D341Med (cell line): Measurements from ENCODE around the gene DNAJC16.
"Not testable (repeated sequence)": the region's sequence is repeated elsewhere in the genome, so short reads cannot be mapped to it uniquely, and the experiment has no call there.

Experiments used
- DNase-seq: peaks from one replicate; pipeline ENCODE4 v3.0.0; 2012; ENCODE audit warnings: low spot score

The DNAJC16 gene

DNA sequence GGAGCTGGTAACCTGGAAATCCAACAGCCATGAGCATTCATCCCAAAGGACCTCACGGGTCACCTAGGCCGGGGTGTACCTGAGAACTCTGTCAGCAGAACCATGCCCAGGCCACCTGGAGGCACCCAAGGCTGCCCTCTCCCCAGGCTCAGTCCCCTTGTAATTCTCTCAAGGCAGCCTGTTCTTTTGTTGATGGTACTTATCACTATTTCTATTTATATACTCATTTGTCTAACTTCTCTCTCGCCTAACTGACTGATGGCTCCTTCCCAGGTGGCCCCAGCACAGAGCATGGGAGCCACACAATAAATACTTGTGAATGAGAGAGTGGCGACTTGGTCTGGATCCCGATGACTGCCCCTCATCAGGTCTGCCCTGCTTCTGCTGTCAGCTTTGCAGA lies 19.4 kb upstream of the DNAJC16 start:
- no peak for DNase-seq

DNA sequence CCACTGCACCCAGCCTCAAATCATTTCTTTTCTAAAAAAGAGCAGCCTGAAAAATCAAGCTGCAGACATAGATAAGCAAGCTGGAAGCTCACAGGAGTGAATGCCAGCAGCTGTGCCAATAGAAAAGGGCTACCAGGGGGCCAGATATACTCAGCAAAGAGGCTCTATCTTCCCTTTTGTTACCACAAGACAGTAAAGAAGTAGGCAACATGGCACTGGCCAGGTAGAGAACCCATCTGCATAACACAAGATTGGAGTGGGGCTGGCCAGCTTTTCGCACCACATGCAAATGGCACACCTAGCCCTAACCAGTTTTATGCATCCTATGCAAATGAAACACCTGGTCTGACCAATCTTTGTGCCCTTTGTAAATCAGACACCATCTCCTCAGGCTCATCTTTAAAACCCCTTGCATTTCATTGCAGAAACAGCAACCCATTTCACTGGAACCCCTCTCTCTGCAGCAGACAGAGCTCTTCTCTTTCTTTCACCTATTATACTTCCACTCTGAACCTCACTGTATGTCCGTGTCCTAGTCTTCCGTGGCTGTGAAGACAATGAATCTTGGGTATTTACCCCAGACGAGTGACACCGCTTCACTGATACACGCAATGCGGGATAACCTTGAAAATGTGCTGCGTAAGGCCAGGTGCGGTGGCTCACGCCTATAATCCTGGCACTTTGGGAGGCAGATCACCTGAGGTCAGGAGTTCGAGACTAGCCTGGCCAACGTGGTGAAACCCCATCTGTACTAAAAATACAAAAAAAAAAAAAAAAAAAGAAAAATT lies 17.8 kb upstream of the DNAJC16 start:
- DNase-seq = no peak

DNA sequence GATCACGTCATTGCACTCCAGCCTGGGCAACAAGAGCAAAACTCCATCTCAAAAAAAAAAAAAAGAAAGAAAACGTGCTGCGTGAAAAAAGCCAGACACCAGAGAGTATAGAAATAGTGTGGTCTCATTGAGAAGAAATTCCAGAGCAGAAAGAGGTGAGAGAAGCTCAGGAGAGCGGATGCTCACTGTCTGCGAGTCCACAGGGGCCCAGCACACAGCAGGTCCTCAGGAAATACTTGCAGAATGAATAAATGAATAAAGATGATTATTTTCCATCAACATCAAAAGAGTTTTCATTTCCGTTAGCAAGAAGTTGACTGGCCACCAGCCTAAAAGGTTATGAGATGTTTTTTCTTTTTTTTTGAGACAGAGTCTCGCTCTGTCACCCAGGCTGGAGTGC lies 17.1 kb upstream of the DNAJC16 start:
- no peak for DNase-seq

DNA sequence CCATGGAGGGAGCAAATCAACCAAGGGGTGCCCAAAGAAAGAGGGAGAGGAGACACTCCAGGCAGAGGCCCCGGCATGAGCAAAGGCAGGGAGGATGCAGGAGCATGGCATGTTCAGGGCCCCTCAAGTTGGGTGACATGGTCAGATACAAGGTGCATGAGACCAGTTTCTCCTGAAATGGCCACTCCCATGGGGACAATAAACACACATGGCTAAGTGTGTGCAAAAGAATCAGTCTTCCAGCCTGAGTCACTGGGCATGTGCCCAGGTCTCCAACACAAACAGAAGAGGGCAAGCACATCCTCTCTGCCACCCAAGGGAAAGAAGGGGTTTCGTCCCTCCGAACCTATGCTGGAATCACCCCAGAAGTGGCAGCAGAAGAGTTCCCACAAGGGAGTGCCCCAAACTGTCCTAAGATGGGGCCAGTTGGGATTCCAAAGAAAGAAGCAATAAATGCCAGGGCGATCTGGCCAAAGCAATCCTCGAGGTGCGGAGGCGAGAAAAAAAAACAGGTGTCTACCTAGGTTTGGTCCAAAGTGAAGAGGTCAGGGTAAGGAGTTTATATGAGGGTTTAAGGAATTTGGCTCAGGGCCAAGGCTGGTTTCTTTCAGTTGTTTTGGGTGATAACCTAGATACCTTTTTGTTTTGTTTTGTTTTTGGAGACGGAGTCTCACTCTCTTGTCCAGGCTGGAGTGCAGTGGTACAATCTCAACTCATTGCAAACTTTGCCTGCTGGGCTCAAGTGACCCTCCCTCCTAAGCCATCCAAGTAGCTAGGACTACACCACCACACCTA lies 15.8 kb upstream of the DNAJC16 start:
- DNase-seq = no peak

DNA sequence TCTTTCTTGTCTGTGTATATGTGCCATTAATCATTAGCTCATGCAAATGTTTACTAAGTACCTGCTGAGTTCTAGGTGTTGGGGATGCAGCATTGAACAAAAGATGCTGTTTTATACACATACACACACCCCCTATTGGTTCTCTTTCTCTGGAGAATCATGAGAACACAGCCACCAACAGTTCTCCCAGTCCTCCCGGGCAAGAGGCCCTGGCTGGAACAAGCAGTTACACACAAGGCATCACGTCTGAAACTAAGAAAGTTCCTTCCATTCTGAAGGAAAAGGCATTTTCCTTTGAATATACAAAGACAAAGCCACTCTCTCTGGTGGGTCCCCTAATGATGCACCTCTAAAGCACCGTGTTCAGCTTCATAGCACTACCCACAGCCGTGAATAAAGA lies 13.5 kb upstream of the DNAJC16 start:
- no peak for DNase-seq

DNA sequence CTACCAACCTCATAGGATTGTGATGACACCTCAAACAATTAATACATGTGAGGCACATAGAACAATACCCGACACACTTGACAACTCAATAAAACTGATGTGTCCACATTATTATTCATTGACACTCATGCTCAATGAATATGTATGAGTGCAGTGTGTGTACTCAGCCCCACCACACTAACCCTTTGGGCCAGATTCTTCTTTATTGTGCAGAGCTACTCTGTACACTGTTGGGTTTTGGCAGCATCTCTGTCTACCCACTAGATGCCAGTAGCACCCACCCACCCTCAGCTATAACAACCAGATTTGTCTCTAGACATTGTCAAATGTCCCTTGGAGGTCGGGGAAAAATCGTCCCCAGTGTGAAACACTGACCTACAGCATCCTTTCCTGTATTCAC lies 12.7 kb upstream of the DNAJC16 start:
- no peak for DNase-seq

DNA sequence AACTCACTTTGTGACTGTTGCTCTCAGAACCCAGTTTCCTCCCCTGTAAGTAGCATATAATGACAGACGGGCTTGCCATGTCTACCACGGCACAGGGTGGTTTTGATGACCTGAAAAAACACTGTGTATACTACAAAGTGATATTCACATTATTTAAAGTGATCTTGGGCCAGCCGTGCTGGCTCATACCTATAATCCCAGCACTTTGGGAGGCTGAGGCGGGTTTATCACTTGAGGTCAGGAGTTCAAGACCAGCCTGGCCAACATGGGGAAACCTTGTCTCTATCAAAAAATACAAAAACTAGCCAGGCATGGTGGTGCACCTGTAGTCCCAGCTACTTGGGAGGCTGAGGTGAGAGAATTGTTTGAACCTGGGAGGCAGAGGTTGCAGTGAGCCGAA lies 12.1 kb upstream of the DNAJC16 start:
- DNase-seq = not testable (repeated sequence)

DNA sequence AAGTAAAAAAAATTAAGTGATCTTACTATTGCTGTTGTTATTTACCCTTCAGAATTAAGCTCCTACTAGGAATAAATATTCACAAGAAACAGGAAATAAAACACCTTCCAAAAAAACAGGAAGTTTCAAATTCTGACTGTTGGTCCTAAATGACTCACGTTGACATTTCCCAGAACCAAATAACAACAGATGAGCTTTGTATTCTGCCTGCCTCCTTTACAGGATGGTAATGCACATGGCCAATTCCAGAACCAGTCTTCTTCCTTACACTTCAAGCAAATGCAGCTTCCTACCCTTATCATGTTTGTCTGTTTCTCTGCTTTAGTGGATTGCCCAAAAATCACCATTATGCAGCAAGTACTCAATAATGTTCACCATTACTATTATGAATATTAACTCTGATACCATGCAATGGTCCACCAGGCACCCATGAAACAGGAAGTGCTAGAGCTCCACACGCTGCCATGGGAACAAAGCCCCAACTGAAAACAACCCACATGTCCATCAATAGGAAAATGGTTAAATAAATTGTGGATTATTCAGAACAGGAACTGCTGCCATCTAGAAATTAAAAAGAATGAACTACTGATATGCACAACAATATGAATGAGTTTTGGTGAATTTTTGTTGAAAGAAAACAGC lies 11.5 kb upstream of the DNAJC16 start:
- no peak for DNase-seq

DNA sequence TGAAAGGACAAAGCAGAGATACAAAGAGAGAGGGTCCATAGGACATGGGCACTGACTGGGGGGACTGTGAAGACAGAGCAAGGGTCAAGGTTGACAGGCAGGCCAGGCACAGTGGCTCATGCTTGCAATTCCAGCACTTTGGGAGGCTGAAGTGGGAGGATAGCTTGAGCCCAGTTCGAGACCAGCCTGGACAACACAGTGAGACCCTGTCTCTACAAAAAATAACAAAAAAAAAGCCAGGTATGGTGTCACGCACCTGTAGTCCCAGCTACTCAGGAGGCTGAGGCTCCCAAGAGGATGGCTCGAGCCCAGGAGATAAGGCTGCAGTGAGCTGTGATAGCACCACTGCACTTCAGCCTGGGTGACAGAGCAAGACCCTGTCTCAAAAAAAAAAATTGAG lies 7.0 kb upstream of the DNAJC16 start:
- no peak for DNase-seq

DNA sequence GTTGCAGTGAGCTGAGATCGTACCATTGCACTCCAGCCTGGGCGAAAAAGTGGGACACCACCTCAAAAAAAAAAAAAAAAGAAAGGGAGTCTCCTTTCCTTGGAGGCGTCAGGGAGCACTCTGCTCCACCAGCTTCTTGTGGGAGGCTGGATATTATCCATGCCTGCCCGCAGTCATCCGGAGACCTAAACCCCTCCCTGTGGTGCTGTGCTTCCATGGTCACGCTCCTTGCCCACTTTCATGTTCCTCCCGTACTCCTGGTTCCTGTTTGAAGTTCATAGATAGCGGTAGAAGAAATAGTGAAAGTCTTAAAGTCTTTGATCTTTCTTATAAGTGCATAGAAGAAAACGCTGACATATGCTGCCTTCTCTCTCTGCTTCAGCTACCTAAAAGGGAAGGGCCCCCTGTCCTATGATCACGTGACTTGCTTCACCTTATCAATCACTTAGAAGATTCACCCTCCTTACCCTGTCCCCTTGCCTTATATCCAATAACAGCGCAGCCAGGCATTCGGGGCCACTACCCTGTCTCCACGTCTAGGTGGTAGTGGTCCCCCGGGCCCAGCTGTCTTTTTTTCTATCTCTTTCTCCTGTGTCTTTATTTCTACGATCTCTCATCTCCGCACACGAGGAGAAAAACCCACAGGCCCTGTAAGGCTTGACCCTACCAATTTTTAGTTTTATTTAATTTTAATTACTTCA lies 5.3 kb upstream of the DNAJC16 start:
- DNase-seq = not testable (repeated sequence)

DNA sequence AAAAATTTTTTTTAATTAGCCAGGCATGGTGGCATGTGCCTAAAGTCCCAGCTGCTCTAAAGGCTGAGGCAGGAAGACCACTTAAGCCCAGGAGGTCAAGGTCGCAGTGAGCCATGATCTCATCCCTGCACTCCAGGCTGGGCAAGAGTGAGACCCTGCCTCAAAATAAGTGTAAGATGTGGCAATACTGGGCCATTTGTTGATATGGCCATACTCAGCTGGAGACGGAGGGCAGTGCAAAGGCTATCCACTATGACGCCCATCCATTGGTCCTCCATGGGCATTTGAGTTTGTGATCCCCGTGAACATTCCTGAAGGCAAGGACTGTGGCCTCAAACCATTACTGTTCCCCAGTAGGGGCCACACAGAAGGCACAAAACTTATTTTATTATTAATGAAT lies 4.1 kb upstream of the DNAJC16 start:
- no peak for DNase-seq

DNA sequence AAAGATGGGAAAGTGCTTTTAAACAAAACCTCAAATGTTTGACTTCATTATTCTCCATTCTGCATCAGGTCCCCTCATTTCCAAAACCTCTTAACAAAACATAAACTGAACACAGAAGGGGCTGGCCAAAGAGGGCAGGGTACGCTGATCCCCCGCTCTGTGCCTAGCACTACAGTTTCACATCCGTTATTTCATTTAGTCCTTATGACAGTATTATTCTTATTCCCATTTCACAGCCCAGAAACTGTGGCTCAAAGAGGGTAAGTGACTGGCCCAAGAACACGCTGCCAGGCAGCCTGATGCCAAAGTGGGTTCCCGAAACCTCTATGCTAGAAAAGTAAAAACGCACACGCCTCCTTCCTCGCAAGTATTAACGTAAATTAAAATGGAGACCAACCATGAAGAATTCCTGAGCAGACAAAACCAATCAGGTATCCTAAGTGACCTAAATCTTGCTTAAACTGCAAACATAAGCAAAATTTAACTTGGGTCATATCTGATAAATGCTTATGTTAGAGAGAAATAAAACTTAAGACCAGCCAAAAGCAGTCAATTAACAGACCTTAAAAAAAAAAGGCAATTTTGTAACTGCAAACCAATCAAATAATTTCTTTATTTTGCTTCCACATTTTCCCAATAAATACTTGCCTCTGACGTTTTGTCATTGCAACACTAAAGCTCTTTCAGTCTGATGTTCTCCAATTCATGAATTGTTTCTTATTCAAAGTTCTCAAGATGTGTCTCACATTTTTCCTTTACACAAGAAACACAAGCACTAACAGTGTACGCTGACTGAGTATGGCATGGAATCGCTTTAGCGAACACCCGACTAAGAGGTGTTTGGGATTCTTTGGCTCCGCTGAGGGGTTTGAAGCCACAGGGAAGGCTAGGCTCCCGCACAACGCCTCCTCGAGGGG lies 3.3 kb upstream of the DNAJC16 start:
- DNase-seq = no peak

DNA sequence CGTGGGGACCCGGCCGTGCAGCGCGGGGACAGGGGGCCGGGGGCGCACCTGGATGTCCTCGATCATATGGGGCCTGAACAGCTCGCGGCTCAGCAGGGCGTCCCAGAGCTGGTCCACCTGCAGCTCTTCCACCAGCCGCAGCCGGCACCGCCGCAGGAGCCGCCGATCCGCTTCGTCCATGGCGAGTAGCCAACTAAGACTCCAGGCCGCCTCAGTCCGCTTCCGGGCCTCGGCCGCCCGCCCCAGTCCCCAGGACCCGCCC lies 2.7 kb upstream of the DNAJC16 start, which contains the start of gene CASP9:
TSS of gene CASP9 (minus strand) at position 195 of the 262 bp plus-strand sequence. CDS start at position 180, 15 bp downstream.
- no peak for DNase-seq

DNA sequence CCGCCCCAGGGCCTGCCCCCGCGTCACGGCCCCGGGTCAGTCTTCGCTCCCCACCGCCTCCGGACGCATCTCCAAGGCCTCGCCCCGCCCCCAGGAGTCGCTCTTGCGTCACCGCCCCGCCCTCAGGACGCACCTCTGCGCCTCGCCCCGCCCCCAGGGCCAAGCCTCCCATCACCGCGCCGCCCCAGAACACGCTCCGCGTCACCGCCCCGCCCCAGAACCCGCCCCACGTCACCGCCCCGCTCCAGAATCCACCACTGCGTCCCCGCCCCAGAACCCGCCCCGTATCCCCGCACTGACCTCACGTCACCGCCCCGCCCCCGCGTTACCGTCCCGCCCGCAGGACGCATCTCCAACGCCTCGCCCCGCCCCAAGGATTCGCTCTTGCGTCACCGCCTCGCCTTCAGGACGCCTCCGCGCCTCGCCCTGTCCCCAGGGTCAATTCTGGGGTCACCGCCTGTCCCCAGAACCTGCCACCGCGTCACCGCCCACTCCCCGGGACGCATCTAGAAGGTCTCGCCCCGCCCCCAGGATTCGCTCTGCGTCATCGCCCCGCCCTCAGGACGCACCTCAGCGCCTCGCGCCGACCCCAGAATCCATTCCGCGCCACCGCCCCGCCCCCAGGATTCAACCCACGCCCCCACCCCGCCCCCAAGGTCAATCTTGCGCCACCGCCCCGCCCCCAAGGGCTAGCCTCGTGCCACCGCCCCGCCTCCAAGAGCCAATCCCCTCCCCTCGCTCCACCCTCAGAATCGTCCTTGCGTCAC lies 2.2 kb upstream of the DNAJC16 start:
- peak; percentile 92 for DNase-seq

DNA sequence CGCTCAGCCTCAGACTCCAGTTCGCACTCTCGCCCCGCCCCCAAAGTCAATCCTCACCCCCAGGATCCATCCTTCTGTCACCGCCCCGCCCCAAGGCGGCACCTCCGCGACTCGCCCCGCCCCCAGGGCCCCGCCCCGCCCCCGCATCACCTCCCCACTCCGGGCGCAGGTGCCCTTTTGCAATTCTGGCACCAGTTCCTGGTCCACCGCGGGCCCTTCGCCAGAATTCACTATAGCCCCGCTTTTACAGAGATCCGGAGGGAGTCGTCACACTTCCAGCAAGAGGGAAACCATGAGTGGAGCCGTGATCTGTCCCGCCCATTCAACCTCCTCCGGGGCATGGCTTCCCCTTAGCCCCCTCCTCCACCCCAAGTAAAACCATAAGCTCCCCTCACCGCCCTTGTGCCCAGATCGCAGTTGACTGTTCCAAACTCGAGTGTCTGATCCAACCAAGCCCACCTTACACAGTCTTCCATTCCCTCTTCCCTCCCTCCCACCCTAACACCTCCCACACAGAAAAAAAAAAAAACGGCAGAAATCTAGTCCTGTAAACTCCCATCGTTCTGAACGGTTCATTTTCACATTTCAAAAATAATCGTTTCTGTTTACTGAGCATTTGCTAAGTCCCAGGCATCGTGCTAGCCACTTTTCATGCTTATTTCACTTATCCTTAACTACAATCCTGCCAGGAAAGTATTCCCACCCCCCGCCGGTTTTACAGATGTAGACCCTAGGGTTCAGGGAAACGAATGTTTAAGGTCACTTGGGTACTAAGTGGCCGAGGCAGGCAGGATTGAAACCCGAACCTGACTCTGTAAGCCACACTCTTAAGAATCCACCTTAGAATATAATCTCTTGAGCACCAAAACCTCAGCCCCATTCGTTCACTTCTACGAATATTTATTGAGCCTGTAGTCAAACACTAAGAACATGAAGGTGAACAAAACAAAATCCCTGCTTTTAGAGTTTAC lies 1.3 kb upstream of the DNAJC16 start:
- DNase-seq = no peak

DNA sequence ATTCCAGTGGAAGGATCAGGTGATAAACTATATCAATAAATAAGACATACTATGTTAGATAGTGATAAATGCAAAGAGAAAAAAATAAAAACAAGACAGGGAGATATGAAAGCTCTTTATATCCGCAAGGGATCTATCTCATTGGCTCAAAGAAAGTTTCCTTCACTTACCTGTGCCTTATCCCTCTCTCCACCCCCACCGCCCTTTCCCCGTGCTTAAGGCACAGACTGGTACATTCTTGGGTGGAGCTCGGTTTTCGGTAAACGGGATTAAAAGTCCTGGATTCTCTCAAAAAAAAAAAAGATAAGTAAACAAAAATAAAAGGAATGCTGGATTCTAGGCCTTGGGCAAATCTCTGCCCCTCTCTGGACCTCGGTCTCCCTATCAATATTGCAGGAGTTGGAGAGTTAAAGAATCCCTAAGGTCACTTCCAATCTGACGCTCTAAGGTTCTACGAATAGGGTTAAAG lies 593 bp upstream of the DNAJC16 start:
- DNase-seq = no peak

DNA sequence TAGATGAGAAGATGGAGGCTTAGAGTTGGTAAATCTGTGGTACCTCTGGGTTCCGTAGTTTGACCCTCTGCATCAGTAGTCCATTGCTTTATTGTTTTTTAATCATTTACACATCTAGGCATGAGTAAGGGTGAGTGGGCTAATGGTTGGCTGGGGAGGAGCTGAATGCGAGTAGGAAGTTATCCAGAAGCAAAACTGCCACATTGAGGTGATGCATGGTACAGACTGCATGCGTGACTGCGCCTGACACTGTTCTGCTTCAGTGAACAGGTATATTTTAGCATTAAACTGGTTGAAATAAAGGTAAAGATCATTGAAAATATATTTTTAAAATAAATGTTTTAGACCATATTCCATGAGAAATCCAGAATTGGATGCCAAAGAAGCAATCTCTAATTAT lies 4.4 kb downstream of the DNAJC16 start:
- DNase-seq = no peak

DNA sequence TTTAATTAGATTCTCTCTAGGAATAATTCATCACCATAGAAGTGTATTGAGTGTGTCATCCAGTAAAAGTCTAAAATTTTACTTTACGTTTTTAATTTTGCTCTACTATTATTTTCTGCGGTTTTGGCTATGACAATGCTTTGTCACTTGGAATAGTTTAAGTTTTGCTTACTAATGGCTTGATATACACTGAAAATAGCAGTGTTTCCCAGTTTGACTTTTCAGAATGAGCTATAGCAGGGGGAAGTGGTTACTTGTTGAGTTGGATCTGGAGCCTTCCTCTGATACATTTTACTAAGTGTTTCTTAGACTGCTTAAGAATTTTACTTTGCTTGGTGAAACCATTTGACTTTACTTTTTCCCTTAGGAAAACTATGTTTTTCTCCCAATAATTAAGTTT lies 5.0 kb downstream of the DNAJC16 start:
- no peak for DNase-seq

DNA sequence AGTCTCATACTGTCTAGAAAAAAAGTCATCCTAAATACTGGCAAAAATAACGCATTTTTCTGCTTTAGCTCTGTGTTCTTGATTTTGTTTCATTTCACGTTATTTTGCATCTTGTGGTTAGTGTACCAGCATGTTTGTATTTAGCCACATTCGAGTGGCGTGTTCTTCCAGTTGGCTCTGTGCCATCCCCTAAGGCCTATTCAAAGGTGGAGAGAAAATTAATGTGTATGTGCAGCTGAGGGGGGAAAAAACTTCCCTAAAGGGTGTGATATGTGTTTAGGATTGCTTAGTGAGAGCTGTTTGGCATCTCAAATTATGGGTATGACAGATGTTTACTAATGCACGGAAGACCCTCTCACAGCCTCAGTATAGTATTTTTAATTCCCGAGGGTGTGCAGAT lies 12.1 kb downstream of the DNAJC16 start:
- no peak for DNase-seq
